Activated CD4-positive, alpha-beta T cell treated with anti-CD3 and anti-CD28 coated beads, Interleukin-2, amount 50 U/mL, for 16 hours (primary cell): Measurements from ENCODE around the gene ACTN1.
"Not testable (repeated sequence)": the region's sequence is repeated elsewhere in the genome, so short reads cannot be mapped to it uniquely, and the experiment has no call there.

Experiments used
- DNase-seq: peaks from one replicate; pipeline ENCODE4 v3.0.0-alpha.2; 2020

The ACTN1 gene

GRCh38 chr14:68882235-68882634 is 96.9 kb downstream of the ACTN1 start:
- DNase-seq, result no peak

DNA sequence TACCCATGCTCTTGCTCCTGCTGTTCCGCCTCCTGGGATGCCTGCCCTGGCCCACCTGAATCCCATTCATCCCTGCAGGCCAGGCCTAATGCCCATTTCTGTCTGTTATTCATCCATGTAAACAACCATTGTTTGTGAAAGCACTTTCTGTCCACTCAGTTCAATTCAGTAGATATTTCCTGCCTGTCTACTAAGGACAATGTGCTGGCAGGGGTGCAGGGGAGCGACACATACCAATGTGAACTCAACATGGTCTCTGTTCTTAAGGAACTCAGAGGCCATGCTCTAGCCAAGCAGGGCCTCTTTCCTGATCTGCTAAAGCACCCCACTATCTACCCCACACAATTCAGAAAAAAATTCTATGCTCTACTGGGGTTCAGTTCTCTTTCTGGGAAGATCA is 97.7 kb downstream of the ACTN1 start:
- no peak for DNase-seq

- no peak for DNase-seq
These were observed 98.5 kb downstream of the ACTN1 start for GRCh38 chr14:68880581-68881105.

- DNase-seq, result no peak
These were observed 99.1 kb downstream of the ACTN1 start for GRCh38 chr14:68879841-68880575.

DNA sequence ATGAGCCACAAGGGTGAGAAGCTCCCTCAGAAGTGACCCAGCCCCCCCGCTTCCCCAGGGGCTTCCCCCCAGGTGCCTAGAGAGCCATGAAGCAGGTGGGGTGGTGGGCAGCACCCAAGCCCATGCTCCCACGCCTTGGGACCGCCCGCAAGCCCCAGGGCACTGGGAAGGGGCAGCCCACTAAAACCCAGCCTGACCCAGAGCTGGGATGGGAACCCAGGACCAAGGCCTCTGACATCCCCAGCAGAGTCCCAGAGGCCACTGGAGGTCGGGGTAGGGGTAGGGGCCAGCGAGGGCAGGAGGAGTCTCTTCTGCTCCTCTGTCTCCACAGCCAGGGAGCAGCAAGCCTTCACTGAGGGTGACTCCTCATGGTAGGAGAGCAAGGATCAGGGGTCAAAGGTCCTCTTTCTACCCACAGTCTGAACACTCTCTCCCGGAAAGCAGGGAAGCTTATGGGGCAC is 99.8 kb downstream of the ACTN1 start:
- no peak for DNase-seq

GRCh38 chr14:68878908-68879307 is 100.2 kb downstream of the ACTN1 start:
- no peak for DNase-seq

DNA sequence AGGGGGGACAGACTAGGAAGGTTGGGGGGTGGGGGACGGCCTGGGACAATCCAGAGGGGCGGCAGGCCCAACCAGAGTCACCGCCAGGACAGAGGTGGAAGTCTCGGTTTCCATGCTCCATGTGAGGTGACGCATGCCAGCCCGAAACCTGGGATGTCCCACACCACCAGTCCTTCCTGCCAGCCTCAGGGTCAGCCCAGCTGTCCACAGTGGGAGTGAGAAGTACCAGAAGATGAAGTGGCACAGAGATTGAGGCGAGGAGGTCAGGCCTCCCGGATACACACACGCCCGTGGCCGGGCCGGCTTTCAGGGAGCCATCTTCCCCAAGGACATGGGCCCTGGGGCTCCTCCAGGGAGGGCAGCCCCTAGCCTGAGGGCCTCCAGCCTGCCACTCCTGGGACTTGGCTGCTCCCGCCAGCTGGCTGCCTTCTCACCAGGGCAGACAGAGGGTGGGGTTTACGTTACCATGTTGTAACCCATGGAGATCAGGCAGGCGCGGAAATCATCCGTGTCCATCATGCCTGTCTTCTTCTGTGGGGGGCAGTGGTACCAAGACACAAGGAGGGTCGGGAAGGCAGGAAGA is 101.0 kb downstream of the ACTN1 start:
- DNase-seq, result no peak

DNA sequence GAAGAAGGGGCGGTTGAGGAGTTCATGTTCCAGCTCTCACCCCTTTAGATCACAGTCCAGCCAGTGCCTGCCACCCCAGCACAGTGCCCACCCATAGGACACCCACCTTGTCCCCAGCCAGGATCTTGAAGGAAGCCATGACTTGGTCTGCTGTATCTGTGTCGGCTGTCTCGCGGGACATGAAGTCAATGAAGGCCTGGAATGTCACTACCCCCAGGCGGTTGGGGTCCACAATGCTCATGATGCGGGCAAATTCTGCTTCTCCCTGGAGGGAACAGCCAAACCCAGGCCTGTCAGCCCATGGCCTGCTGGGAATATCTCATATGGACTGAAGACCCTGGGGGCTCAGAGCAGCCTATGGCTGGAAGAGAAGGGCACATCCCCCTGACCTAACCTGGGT is 102.1 kb downstream of the ACTN1 start:
- no peak for DNase-seq

- no peak for DNase-seq
These were observed 104.4 kb downstream of the ACTN1 start for GRCh38 chr14:68874746-68875155.

DNA sequence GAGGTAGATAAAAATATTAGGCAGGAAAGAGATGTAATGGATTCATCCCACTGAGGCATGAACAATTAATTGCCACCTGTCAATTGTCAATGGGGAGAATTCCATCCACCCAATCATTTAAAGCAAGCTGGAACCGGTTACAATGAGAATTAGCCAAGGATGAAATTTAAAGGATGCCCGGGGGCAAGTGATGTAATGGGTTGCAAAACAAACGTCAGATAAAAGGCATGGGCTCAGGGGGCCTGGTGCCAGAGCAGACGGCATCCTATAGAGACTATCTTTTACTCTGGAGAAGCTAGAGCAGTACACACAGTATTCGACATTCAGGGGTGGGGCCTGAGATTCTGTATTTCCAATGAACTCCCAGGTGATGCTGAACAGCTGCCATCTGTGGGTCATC is 105.7 kb downstream of the ACTN1 start:
- no peak for DNase-seq

GRCh38 chr14:68871392-68871791 is 107.7 kb downstream of the ACTN1 start:
- DNase-seq, result no peak

- DNase-seq, result no peak
These were observed 112.0 kb downstream of the ACTN1 start for GRCh38 chr14:68866991-68867533.

DNA sequence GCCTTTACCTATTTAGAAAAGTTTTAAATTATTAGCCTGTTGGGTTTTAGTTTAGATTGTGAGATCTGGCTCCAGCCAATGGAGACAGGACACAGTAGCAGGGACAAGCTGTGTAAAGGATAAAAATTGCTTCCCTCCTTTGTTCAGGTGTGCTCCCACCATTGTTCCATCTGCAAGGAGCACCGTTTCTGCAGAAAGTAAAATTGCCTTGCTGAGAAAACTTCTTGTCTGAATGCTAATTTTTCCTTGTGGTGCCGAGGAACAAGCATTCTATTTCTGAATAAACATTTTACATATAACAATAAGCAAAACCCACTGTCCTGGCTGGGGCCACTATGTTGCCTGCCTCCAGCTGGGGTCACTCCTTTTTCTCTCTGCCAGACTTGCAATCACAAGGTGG is 113.6 kb downstream of the ACTN1 start:
- DNase-seq, result no peak

- DNase-seq, result no peak
These were observed 114.7 kb downstream of the ACTN1 start for GRCh38 chr14:68864361-68864750.

DNA sequence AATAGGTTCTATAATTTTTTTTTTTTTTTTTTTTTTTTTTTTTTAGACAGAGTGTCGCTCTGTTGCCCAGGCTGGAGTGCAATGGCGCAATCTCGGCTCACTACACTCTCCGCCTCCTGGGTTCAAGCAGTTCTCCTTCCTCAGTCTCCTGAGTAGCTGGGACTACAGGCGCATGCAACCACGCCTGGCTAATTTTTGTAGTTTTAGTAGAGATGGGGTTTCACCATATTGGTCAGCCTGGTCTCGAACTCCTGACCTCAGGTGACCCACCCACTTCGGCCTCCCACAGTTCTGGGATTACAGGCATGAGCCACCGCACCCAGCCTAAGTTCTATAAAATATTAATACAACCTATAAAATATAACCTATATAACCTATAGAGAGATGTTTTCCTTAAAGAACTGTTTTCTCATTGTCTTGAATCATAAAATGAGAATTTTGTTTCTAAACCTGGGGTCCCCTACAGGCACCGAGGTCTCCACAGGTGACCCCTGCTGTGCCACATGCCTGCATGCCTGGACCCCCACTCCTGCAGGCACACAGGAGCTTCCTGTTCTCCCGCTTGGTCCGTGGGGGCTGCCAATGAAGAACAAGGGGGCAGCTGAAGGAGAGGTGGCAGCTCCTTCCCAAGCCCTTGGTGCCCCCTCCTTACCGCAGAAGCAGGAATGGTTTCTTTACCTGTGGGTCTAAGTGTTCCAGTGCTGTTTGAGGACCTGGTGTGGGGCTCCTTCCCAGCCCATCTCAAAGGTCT is 115.3 kb downstream of the ACTN1 start:
- DNase-seq, result no peak

GRCh38 chr14:68862954-68863594 is 116.0 kb downstream of the ACTN1 start:
- peak; percentile 63 for DNase-seq

DNA sequence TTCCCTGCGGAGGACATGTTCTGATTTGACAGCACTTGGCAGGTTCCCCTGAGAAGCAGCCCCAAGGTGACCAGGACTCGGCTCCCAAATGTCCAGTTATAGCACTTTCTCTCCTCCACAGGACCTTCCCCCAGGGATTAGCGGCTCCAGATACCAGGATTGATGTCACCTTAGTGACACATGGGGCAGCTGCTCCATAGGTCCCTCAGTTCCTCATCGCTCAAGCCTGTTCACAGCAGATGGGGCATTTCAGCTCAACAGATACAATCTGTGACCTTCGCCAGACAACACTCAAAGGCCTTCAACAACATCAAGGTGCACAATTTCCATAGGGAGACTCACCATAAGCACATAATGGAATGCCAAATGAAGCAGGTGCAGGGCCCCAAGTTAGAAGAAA is 118.3 kb downstream of the ACTN1 start:
- DNase-seq, result no peak

DNA sequence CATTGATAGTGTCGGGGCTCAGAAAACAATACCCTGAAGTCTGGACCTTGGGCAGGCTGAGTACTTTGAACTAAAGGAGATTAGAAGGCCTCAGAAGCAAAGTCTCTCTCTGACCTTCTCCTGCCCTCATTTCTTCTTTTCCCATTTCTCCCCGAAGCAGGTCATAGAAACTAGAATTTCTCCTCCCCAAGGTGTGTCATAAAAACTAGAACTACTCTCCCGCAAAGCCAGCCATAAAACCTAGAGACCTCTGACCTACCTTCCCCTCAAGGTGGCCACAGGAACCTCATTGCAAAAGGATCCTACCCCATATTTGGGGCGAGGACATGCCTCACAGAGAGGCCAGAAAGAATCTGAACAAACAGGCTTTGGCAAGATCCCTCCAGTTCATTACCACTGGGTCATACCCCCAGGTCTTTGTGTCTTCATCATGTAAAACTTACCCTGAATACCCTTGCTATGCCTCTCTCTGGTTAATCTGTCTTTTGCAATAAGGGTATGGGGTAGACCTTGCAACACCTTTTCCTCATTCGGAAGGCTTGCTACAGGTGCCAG is 121.5 kb downstream of the ACTN1 start:
- no peak for DNase-seq

DNA sequence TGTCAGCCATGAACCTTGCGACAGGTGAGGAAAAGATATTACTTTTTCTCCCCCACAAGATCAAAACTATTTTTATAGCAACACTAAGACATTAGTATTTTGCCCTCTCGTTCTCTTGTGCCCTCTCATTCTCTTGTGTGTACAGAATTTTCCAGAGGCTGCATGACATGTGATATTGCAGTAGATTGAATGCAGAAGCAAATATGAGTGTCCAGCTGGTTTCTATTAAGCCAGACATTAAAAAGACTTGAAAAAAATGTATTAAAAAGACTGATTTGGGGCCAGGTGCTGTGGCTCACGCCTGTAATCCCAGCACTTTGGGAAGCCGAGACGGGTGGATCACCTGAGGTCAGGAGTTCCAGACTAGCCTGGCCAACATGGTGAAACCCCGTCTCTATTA is 122.5 kb downstream of the ACTN1 start:
- no peak for DNase-seq

GRCh38 chr14:68854421-68854820 is 124.7 kb downstream of the ACTN1 start:
- DNase-seq, result no peak

- DNase-seq, result no peak
These were observed 125.4 kb downstream of the ACTN1 start for GRCh38 chr14:68853749-68854148.

GRCh38 chr14:68852493-68852892 is 126.6 kb downstream of the ACTN1 start:
- not testable (repeated sequence) for DNase-seq

DNA sequence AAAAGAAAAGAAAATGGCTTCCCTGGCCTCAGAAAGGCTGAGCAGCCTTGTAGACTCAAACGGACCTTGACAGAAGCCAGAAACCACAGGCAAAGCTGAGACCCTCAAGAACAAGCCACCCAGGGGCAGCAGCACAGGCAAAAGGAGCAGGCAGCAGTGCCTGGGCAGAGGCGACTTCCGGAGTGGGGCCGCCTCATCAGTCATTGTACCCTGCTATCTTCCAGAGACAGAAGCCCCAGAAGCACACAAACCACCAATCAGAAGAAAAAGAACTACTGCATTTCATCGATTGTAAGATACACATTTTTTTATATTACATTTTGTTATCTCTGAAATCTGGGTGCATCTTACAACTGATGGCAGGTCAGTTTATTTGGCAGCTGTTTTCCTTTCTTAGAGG is 128.0 kb downstream of the ACTN1 start:
- no peak for DNase-seq
